GM21526 (cell line): ENCODE results near the gene IL16.

Experiments used
- ATAC-seq: cut with Tn5 transposase; IDR thresholded peaks from one replicate; pipeline ENCODE4 v1.9.1; 2021; ENCODE audit warnings: moderate library complexity; ENCODE audit not compliant: unreplicated experiment, low FRiP score

The IL16 gene

DNA sequence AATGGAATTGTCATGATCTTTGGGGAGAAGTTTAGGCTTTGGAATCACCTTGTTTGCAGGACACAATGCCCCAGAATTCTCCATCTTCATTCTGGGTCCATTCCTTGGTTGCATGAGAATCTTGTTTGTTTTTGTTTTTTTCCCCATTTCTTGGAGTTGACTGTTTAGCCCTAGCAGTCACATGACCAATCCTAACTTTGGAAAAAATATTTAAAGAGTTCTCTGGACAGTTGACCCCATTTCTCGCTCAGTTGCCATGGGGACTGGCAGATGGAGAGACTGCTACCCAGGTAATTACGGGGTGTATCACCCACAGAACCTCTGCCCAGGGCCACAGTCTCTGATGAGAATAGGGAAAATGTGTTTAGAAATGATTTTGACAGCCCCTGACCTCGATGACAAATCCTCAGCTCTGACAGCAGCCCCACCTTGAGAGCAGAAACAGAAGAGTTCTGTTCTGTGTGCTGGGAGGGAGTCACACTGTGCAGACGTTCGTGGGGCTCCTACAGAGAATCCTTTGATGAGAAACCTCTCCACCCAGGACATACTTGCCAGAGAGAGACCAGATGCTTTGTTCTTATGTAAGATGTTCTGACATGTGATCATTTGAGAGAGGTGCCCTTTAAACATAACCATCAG is 57.7 kb downstream of the IL16 start:
- ATAC-seq, result no peak

GRCh38 chr15:81254916-81255290 is 58.2 kb downstream of the IL16 start:
- ATAC-seq, result no peak

DNA sequence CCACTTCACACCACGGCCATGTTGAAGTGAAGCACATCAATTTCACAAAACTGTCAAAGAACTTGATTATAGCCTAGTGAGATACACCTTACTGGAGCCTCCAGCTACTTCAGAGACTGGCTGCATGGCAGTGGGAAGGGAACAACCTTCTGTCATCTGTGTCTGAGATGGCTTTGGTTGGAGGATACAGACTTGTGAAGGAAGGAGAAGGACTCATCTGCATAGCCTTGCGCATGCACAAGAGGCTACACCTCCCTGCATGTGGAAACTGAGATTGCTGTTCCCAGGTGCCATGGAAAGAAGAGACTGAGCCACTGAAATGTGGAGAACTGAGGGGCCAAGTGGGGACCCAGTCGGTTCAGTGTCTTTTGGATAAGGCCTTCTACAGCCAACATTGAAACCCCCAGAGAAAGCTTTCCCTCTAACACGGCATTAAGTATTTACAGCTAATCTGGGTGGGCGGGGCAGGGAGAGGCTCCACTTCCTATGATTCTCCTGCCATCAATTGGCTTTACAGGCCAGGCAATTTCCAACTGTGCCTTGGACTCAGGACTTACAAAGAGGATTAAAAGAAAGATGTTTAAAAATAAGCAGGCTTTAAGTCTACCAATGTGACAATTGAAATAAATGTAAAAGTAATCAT is 58.8 kb downstream of the IL16 start:
- no peak for ATAC-seq

DNA sequence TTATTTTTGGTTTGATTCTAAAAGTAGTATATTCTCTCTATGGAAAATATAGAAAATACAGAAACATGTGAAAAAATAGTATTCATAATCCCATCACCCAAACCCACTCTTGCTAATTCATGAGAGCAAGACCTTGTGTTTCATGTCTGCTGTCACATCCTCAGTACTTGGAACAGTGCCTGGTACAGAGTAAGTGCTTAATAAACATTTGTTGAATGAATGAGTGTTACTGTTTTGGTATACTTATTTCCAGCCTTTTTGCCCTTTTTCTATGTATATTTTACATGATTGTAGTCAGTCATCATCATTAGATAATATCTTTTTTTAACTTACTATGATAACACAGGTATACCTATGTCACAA is 59.3 kb downstream of the IL16 start:
- no peak for ATAC-seq

DNA sequence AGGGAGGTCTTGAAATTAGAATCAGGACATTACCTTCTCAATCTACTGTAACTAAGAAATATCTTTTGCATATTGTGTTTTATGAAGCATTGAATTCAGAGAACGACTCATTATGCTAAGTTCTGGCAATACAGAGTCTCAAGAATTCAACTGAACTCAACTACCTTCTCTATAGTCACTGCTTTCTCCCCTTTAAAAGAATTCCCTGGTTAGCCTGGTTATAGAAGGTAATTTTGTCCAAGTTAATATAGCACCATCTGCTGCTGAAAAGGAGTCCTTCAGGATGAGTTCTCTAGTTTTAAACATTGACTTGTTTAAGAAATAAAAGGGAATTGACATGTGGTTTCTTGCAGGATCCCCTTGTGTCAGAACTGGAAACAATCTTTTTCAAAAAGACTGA is 60.2 kb downstream of the IL16 start:
- no peak for ATAC-seq

DNA sequence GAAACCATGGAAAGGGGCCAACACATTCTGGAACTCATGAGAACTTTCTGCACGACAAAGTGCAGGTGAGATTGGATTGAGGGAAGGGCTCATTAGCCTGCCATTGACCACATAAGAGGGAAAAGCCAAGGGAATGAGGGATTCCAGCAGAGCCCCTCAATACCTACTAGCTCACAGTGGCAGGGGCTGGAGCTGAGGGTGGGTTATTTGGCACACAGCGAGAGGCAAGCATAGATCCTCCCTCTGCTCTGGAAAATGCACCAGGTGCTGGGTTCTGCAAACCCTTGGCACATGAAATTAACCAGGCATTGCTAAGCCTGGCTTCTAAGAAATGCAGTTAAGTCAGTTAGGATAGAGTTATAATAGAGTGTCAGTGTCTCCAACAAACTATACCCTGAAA is 60.8 kb downstream of the IL16 start:
- no peak for ATAC-seq

DNA sequence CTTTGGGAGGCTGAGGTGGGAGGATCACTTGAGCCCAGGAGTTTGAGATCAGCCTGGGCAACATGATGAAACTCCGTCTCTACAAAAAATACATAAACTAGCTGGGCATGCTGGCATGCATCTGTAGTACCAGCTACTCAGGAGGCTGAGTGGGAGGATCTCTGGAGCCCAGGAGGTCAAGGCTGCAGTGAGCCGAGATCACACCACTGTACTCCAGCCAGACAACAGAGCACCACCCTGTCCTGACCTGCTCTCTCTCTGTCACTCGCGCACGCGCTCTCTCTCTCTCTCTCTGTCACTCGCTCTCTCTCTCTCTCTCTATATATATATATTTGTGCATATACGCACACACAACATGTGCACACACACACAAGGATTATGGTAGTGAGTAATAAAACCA is 61.8 kb downstream of the IL16 start:
- no peak for ATAC-seq

GRCh38 chr15:81259760-81260298 is 63.1 kb downstream of the IL16 start:
- ATAC-seq, result no peak

DNA sequence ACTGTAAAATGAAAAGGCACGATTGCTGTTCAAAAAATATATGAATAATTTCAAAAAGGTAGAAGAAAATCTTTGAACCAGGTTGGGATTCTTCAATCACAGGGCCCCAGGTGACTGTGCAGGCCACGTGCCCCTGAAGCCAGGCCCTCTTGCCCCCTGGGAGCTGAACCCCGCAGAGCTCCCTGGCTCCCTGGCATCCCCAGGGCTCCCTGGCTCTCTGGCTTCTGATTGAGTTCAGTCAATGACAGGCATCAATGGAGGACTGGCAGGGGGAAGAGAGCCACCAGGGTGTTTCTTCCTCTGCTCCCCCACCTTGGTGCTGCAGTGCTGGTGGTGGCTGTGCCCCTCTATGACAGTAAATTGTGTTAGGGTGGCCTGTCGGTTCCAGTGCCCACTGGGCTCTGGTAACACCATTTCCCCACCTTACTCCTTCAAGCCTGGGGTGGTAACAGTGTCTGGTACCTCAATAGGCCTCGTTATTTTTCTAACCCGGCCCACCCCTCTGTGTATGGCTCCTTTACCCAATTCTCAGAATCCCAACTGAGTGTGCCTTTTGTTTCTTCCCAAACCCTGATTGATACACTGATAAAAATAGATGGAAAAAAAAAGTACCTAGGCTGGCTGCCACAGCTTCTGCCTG is 64.6 kb downstream of the IL16 start:
- no peak for ATAC-seq

DNA sequence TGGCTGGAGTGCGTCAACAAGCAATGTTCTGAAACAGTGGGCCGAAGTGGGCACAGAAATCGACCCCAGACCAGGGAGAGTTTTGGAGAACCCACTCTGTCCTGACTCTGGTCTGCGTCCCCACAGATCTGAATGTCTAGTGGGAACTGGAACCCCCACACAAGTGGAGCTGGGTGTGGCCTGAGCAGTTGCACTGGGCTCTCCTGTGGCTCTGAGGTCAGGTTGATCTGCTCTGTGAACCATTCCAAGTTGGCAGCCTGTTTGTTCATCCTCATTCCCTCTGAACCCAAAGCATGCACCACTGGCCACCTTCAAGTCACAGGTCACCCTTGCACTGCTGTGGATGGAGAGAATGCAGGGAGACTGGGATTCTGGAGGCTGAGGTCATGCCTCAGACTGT is 66.8 kb downstream of the IL16 start:
- ATAC-seq, result no peak

DNA sequence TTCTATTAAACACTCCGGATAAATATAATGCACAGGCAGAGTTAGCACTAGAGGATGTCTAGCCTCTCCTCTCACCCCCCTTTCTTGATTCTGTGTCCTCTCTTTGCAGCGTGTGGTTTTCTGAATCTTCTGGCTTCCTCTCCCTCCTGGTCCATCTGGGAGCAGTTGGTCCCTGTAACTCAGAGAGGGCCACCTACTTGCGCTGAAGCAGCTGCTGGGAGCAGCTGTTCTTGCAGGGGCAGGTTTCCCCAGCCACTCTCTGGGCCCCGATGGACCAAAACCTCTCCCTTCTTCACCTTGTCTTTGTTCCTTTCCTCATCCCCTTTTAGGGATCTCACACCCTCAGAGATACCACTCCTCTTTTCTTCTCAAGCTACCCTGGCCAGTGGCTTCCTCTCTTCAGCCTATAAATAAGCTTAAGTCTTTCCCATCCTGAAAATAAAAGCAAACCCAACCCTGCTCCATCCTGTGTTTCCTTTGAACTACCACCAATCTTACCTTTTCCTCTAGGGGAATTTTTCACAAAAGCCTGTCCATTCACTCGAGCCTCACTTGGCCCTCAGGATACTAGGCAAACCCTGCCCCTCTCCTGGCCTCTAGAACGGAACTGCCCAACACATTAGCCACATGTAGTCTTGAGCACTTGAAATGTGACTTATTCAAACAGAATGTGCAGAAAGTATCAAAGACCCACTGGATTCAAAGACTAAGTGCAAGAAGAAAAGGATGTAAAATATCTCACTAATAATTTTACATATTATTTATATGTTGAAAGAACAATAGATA is 67.6 kb downstream of the IL16 start:
- ATAC-seq, result no peak

DNA sequence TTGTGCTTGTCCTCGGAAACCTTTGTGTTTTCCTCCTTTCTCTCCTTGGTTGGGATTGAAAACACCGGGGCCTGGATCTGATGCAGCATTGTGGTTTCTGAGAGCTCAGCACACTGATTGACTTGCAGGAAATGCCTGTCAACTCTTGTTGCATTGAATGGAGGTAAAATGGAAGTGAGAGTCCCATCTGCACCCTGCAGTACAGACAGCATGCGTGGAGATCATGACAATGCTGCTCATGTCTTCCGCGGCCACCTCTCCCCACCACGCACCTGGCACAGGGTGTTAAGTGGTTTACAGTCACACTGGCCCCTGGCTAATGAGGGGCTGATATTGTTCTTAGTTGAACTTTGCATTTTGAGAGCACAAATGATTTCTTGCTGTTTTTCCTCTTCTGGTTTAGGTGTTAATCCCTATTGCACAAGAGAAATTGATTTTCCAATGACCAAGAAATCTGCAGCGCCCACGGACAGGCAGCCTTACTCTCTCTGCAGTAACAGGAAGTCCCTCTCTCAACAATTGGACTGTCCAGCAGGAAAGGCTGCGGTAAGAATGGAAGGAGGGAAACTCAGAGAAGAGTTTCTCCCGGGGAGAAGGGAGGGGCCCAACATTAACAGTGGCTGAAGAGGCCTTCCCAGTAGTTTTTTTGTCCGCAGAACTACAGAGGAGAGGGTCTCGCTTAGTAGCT is 68.7 kb downstream of the IL16 start:
- ATAC-seq, result no peak

- peak; percentile 73 for ATAC-seq
Observed at GRCh38 chr15:81265944-81266775, 69.5 kb downstream of the IL16 start.

- ATAC-seq, result no peak
Observed at GRCh38 chr15:81268340-81268739, 71.7 kb downstream of the IL16 start.

- ATAC-seq, result no peak
Observed at GRCh38 chr15:81268881-81269601, 72.4 kb downstream of the IL16 start.

- ATAC-seq, result no peak
Observed at GRCh38 chr15:81270188-81270587, 73.5 kb downstream of the IL16 start.

- ATAC-seq, result no peak
Observed at GRCh38 chr15:81270781-81271491, 74.3 kb downstream of the IL16 start.
